ENCODE results near the gene SSR1.

- TF ChIP-seq EZH2 (IDR thresholded peaks at IDR 0.05; ENCODE audit: borderline replicate concordance, insufficient read depth, low read length, poor library complexity, severe bottlenecking) (no peak), CTCF (IDR thresholded peaks at IDR 0.05; ENCODE audit: poor library complexity, severe bottlenecking) (no peak), MXI1 (conservative IDR thresholded peaks at IDR 0.05; ENCODE audit: poor library complexity, severe bottlenecking) (no peak), POLR2AphosphoS5 (IDR thresholded peaks at IDR 0.05) (no peak), TAF1 (IDR thresholded peaks at IDR 0.05; ENCODE audit: low read depth) (no peak), EP300 (conservative IDR thresholded peaks at IDR 0.05; ENCODE audit: poor library complexity, severe bottlenecking) (no peak)
- TF ChIP-seq, protein P1, sequence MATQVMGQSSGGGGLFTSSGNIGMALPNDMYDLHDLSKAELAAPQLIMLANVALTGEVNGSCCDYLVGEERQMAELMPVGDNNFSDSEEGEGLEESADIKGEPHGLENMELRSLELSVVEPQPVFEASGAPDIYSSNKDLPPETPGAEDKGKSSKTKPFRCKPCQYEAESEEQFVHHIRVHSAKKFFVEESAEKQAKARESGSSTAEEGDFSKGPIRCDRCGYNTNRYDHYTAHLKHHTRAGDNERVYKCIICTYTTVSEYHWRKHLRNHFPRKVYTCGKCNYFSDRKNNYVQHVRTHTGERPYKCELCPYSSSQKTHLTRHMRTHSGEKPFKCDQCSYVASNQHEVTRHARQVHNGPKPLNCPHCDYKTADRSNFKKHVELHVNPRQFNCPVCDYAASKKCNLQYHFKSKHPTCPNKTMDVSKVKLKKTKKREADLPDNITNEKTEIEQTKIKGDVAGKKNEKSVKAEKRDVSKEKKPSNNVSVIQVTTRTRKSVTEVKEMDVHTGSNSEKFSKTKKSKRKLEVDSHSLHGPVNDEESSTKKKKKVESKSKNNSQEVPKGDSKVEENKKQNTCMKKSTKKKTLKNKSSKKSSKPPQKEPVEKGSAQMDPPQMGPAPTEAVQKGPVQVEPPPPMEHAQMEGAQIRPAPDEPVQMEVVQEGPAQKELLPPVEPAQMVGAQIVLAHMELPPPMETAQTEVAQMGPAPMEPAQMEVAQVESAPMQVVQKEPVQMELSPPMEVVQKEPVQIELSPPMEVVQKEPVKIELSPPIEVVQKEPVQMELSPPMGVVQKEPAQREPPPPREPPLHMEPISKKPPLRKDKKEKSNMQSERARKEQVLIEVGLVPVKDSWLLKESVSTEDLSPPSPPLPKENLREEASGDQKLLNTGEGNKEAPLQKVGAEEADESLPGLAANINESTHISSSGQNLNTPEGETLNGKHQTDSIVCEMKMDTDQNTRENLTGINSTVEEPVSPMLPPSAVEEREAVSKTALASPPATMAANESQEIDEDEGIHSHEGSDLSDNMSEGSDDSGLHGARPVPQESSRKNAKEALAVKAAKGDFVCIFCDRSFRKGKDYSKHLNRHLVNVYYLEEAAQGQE (IDR thresholded peaks at IDR 0.05; ENCODE audit: borderline replicate concordance), result no peak
These were observed 39.3 kb downstream of the SSR1 start for GRCh38 chr6:7273709-7274108.

All from neural cell (in vitro differentiated cells).